ENCODE results near the gene TMX4. TPM values are rescaled to one million over a fixed set of nuclear protein-coding genes. Genes with fewer than 3 reads are reported as not detected.

Gene TMX4
- total and polyA plus RNA-seq, 2 of the 4 experiments (the other 2 are of a cell fraction) = 5.4 to 13.6 TPM

GRCh38 chr20:7981374-7981773 is 38.2 kb downstream of the TMX4 start:
- Histone ChIP-seq H3K56ac (ENCODE audit: extremely low read depth, insufficient read depth, low read length) (no peak overlapping the region), H3K4me2 (ENCODE audit: low read depth, low read length) (no peak overlapping the region), H2AK9ac (replicated peaks; ENCODE audit: low read depth, low read length, poor library complexity) (no peak overlapping the region), H3K14ac (replicated peaks; ENCODE audit: low read depth, low read length) (no peak overlapping the region), H3K9ac (ENCODE audit: low read depth, low read length) (no peak overlapping the region), H3K36me3 (ENCODE audit: control insufficient read depth, insufficient read depth, low read length) (peaks cover 5% of the 10 kb centered on the region; the same call in 1 of the 2 replicates), H2BK15ac (ENCODE audit: low read depth, low read length) (no peak overlapping the region), H3K18ac (ENCODE audit: low read depth, low read length) (no peak overlapping the region), H2BK120ac (ENCODE audit: low read depth, low read length) (no peak overlapping the region), H4K20me1 (ENCODE audit: insufficient read depth, low read length) (no peaks in the 10 kb centered on the region), H3K79me1 (ENCODE audit: low read depth in 1 of 2, low read length in 2 of 2) (no peaks in the 10 kb centered on the region), H2BK5ac (ENCODE audit: low read depth, low read length, poor library complexity, severe bottlenecking) (no peak overlapping the region), H2AK5ac (ENCODE audit: low read depth, low read length) (no peak overlapping the region), H3K4me1 (ENCODE audit: control insufficient read depth, insufficient read depth, low read length) (peaks cover 3% of the 10 kb centered on the region; the same call in 1 of the 2 replicates), H3K27me3 (ENCODE audit: control insufficient read depth, insufficient read depth, low read length) (no peaks in the 10 kb centered on the region), H4K8ac (ENCODE audit: low read depth in 2 of 2, low read length in 2 of 2) (no peak overlapping the region), H3K9me3 (ENCODE audit: control insufficient read depth, insufficient read depth, low read length) (no peaks in the 10 kb centered on the region), H3K4me3 (ENCODE audit: insufficient read depth, low read depth, low read length) (no peak overlapping the region), H4K5ac (ENCODE audit: low read depth, low read length) (no peak overlapping the region), H3K9me1 (ENCODE audit: insufficient read depth, low read length) (peaks cover 3% of the 10 kb centered on the region; the same call in 1 of the 2 replicates), H3K23ac (ENCODE audit: low read depth, low read length) (no peak overlapping the region), H4K91ac (ENCODE audit: insufficient read depth, low read depth, low read length) (no peak overlapping the region), H3K4ac (ENCODE audit: low read depth, low read length) (no peak overlapping the region), H2AFZ (replicated peaks; ENCODE audit: low read length, poor library complexity) (no peak overlapping the region), H3K27ac (ENCODE audit: insufficient read depth, low read length) (no peak overlapping the region), H2BK20ac (ENCODE audit: low read depth, low read length) (no peak overlapping the region)
- DNase-seq (no peak), ATAC-seq (ENCODE audit: low read depth) (no peak)
- in situ Hi-C loops (cut with MboI; ENCODE audit: low sequenced_read_pairs) (no loop called here), dilution Hi-C loops (cut with HindIII; ENCODE audit: low sequenced_read_pairs, unreplicated experiment) (no loop called here), intact Hi-C loops (cut with micrococcal nuclease) (no loop called here)
- CTCF ChIA-PET = no interaction called here
- BruUV-seq (replicated peaks) = no TSS peak
- TF ChIP-seq BHLHE40 (IDR thresholded peaks at IDR 0.05; ENCODE audit: low read depth, low read length) (no peak), RAD21 (IDR thresholded peaks at IDR 0.05; ENCODE audit: low read length) (no peak), MAZ (IDR thresholded peaks at IDR 0.05; ENCODE audit: borderline replicate concordance, low read depth, low read length) (no peak), CHD1 (IDR thresholded peaks at IDR 0.05; ENCODE audit: low read depth, low read length) (no peak), NFE2L2 (IDR thresholded peaks at IDR 0.05; ENCODE audit: low read depth, low read length) (no peak), RCOR1 (IDR thresholded peaks at IDR 0.05; ENCODE audit: insufficient replicate concordance, low read length) (no peak), ELK1 (IDR thresholded peaks at IDR 0.05; ENCODE audit: borderline replicate concordance, low read depth, low read length) (no peak), POLR2A (IDR thresholded peaks at IDR 0.05; ENCODE audit: low read depth, low read length) (no peak), MXI1 (IDR thresholded peaks at IDR 0.05; ENCODE audit: borderline replicate concordance, low read depth, low read length) (no peak), FOS (IDR thresholded peaks at IDR 0.05; ENCODE audit: low read depth, low read length) (no peak)
- POLR2A ChIA-PET (ENCODE audit: unreplicated experiment) = no interaction called here

Measured in IMR-90 (cell line).